SK-N-MC (cell line): ENCODE data around the gene NOVA2.

Source experiments
- DNase-seq: peaks from one replicate; pipeline ENCODE4 v3.0.0-alpha.2; 2011; ENCODE audit warnings: low read depth, low spot score
- H3K27ac ChIP-seq: fragments of 200-600 bp; sonication (generic); 2 replicates; pipeline ENCODE4 v1.5.1; 2016; ENCODE audit warnings: mixed run types
- H3K36me3 ChIP-seq: fragments of 200-600 bp; sonication (generic); 2 replicates; pipeline ENCODE4 v1.6.1; 2017; ENCODE audit warnings: antibody characterized with exemption, low read length, mixed read lengths; ENCODE audit not compliant: insufficient read depth
- H3K4me3 ChIP-seq: fragments of 200-600 bp; sonication (generic); 2 replicates; pipeline ENCODE4 v1.5.1; 2016
- H3K9ac ChIP-seq: fragments of 200-600 bp; sonication (generic); 2 replicates; pipeline ENCODE4 v1.8.0; 2017; ENCODE audit warnings: mixed run types, mixed read lengths; ENCODE audit not compliant: insufficient read length
- H3K9me3 ChIP-seq: fragments of 200-600 bp; sonication (generic); 2 replicates; pipeline ENCODE4 v1.6.1; 2017; ENCODE audit warnings: low read depth, mild to moderate bottlenecking, antibody characterized with exemption, low read length, moderate library complexity, mixed read lengths
- EZH2 ChIP-seq: fragments of 200-600 bp; sonication (generic); IDR thresholded peaks from one replicate; pipeline ENCODE4 v1.6.1; 2017; ENCODE audit warnings: antibody characterized with exemption
- FOXP2 ChIP-seq: optimal IDR thresholded peaks from 2 replicates; pipeline ENCODE3; 2011; ENCODE audit warnings: mild to moderate bottlenecking, moderate library complexity; ENCODE audit not compliant: insufficient read depth; ENCODE audit errors: extremely low read length, control extremely low read depth
- POLR2AphosphoS5 ChIP-seq: IDR thresholded peaks from 2 replicates; pipeline ENCODE4 v1.6.1; 2012; ENCODE audit warnings: mild to moderate bottlenecking, low read depth, low read length, borderline replicate concordance

The NOVA2 gene

DNA sequence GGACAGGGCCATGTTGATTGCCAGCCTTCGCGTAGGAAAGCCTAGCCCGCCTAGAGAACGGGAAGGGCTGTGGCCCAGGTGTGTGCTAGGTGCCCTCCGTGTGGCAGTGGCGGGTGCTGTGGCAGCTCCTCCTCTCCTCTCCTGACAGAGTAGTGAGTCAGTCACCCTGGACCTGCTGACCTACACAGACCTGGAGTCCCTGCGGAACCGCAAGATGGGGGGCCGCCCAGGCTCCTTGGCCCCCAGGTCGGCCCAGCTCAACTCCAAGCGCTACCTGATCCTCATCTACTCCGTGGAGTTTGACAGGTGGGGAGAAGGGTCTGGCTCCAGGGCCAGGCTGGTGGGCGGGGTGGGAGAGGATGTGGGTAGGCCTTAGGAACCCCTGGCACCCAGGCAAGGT lies 32.7 kb upstream of the NOVA2 start:
- Histone ChIP-seq H3K9me3 (no peaks in the 10 kb centered on the region), H3K27ac (no peak overlapping the region), H3K36me3 (no peaks in the 10 kb centered on the region), H3K9ac (no peak overlapping the region), H3K4me3 (no peak overlapping the region)
- no peak for DNase-seq
- TF ChIP-seq FOXP2 (no peak), POLR2AphosphoS5 (no peak), EZH2 (no peak)

DNA sequence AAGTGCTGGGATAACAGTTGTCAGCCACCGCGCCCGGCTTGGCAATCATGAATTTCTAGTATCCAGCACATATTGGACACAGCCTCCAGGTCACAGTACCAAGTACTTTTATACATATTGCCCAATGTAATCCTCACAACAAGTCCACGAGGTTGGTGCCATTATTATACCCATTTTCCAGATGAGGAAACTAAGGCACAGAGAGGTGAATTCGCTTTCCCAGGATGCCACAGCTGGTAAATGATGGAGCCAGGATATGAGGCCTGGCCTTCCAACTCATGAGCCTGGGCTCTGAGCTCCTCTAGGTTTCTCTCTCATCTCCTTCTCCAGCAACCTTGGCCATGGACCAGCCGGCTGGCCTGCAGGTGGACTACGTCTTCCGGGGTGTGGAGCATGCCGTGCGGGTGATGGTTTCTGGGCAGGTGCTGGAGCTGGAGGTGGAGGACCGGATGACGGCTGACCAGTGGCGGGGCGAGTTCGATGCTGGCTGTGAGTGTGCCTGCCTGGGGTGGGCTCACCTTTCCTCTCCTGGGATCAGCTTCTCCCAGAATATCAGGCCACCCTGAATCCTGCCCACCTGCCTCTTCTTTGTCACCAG lies 29.1 kb upstream of the NOVA2 start:
- H3K27ac ChIP-seq: no peak overlapping the region
- H3K9ac ChIP-seq: no peak overlapping the region
- H3K9me3 ChIP-seq: no peaks in the 10 kb centered on the region
- H3K36me3 ChIP-seq: no peaks in the 10 kb centered on the region
- TF ChIP-seq FOXP2: no peak
- no peak for TF ChIP-seq EZH2
- no peak for TF ChIP-seq POLR2AphosphoS5
- no peak for DNase-seq
- no peak overlapping the region for H3K4me3 ChIP-seq

DNA sequence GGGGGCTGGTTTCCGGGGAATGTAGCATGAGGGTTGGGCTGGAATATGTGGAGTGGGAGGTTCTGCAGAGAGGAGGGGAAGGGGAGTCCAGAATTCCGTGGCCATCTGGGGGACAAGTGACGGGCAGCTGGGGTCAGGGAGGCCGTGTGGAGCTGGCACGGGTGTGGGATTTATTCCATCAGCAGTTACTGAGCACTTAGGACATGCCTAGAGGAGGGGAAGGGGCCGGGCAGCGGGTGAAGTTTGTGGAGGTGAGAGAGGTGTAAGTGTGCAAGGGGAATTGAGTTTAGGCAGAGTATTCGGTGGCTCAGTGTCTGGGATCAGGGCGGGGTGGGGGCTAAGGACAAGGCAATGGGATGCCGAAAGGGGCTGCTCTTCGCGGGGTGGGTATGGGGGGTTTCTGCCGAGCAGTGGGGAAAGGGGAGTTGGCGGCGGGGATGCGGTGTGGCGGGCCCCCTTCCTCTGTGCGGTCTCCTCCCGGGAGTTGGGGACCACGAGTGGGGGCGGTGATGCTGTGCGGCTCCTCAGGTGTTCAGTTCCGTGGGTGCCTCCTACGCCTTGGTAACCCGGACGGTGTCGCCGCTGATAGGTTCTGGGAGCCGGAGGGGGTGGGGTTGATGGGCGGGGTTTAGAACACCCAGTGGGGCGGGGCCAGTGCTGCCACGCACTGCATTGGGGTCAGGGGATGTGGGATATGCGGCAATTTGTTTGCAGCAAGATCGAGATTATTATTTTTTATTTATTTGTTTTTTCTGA lies 27.0 kb upstream of the NOVA2 start:
- Histone ChIP-seq H3K36me3 (no peaks in the 10 kb centered on the region), H3K4me3 (no peak overlapping the region), H3K9me3 (no peaks in the 10 kb centered on the region), H3K27ac (no peak overlapping the region), H3K9ac (no peak overlapping the region)
- TF ChIP-seq POLR2AphosphoS5 (no peak), FOXP2 (no peak), EZH2 (no peak)
- no peak for DNase-seq

DNA sequence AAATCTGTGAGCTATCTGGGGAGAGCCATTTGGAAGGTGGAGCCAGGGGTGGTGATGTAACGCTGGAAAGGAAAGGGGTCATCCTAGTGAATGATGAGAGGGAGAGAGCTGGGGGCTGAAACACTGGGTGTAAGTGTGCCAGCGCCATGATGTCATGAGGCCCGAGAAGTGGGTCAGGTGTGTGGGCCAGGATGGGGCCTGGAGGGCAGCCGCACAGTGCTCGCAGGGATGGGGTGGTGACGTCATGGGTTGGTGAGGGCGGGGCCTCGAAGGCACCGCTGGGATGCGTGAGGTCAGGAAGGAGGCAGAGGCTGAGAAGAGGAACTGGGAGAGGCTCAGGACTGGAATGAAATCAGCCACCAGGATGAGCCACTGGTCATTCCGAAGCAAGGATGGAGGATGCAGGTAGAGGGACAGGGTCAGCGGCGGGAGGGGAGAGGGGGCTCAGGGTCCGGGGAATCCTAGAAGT lies 26.0 kb upstream of the NOVA2 start:
- no peaks in the 10 kb centered on the region for H3K9me3 ChIP-seq

DNA sequence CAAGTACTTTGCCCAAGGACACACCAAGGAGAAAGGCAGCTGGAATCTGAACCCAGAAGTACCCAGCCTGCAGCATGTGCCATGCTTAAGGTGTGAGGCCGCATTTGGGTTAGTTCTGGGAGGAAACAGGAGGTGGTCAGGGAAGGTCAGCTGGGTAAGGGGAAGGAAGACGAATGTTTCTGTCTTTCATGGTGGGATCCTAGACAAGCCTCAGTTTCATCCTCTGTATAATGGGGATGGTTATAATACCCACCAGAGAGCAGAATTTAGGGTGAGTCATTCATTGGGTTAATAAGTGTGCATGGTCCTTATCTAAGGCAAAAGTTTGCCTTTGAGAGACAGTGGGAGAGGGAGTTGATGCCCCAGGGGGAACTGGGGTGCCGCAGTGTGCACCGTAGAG lies 25.2 kb upstream of the NOVA2 start:
- Histone ChIP-seq H3K9me3 (no peaks in the 10 kb centered on the region), H3K36me3 (no peaks in the 10 kb centered on the region), H3K27ac (no peak overlapping the region), H3K4me3 (no peak overlapping the region), H3K9ac (no peak overlapping the region)
- DNase-seq: no peak
- TF ChIP-seq FOXP2: no peak
- TF ChIP-seq EZH2: no peak

More for the DNA sequence above, 26.0 kb upstream of the NOVA2 start:
- Histone ChIP-seq H3K27ac (no peak overlapping the region), H3K9ac (no peak overlapping the region), H3K36me3 (no peaks in the 10 kb centered on the region), H3K4me3 (no peak overlapping the region)
- DNase-seq: no peak
- TF ChIP-seq EZH2 (no peak), FOXP2 (no peak), POLR2AphosphoS5 (no peak)

DNA sequence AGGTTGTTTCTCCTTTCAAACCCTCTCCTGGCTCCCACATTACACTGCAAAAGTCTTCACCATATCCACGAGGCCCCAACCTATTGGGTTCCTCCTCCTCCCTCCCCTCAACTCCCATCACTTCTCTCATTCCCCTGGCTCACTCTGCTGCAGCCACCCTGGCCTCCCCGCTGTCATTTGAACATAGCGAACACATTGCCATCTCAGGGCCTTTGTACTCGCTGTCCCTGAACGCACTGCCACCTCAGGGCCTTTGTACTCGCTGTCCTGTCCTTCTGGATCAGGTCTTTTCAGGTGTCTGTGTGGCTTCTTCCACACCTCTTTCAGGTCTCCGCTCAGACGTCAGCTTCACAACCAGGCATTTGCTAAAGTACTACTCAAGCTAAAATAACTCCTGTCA lies 23.3 kb upstream of the NOVA2 start:
- Histone ChIP-seq H3K36me3 (no peaks in the 10 kb centered on the region), H3K4me3 (no peak overlapping the region), H3K9me3 (no peaks in the 10 kb centered on the region), H3K27ac (no peak overlapping the region), H3K9ac (no peak overlapping the region)
- TF ChIP-seq EZH2 (no peak), POLR2AphosphoS5 (no peak), FOXP2 (no peak)
- no peak for DNase-seq

DNA sequence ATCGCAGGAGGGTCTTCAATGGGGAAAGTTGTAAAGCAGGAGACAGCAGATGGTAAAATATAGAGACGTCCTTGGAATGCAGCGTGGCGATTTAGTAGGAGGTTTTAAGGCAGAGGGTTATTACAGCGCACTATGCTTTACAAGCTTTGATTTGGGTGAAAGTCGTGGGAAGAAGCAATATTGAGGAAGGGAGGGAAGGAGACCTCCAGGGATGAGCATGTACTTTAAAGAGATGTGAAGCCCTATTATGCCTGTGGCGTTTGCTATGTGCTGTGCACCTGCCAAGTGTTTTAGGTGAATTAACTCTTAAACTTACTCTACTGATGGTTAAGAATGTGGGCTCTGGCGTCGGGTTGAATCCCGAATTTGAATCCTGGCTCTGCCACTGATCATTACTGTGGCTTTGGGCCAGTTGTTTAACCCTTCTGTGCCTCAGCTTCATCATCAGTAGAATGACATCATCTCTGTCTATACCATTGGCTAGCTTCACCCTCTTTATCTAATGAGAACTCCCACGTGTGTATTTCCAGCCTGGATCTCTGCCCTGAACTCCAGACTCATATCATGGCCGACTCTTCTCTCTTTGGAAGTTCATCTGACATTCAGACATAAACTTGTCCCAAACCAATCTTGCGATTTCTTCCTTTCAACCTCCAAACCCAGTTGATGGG lies 22.2 kb upstream of the NOVA2 start:
- no peak for DNase-seq
- TF ChIP-seq FOXP2 (no peak), POLR2AphosphoS5 (no peak), EZH2 (no peak)
- no peaks in the 10 kb centered on the region for H3K9me3 ChIP-seq
- H3K27ac ChIP-seq: no peak overlapping the region
- peak overlapping the region; percentile 92 for H3K9ac ChIP-seq
- no peaks in the 10 kb centered on the region for H3K36me3 ChIP-seq
- H3K4me3 ChIP-seq: peak overlapping the region; percentile 95

DNA sequence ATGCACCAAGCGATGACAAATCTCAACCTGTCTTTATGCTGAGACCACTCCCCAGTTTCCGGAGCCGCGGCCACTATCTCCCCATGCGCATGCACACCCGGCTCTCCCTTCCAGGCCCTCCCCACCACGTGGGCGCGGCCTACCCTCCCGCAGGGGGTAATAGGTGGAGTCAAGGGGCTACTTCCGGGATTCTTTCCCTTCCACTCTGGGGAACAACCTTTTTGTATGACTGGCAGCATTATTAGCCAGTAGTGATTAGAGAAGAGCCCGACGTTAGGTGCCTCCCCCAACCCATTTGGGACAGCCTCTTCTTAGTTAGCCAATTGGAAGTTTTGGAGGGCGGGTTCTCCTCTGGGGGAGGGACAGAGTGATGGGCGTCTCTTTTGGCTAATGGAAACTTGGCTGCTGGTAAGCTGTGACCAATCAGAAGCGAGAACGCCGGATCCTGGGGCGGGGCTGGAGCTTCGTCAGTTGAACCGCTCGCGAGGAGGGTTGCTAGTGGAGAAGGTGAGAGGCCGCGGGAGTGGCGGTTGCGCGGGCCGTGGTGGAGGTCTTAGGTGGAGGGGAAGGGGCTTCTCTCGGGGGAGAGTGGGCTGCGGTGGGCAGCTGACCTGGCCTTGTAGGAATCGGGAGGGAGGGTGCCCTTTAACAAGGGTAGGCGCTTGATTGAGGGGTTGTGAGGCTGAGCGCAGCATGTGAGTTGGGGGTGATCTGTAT lies 21.5 kb upstream of the NOVA2 start, which contains the start of gene CCDC61:
Gene CCDC61 (plus strand): TSS at position 470 of the 717 bp plus-strand sequence. CDS start 7,552 bp downstream, outside the sequence.
- Histone ChIP-seq H3K4me3 (peak within 1 kb of the TSS; percentile 95), H3K9ac (peak within 1 kb of the TSS; percentile 92), H3K36me3 (no peaks in the 10 kb centered on the region), H3K27ac (no peak within 1 kb of the TSS), H3K9me3 (no peaks in the 10 kb centered on the region)
- DNase-seq: peak; percentile 100
- TF ChIP-seq POLR2AphosphoS5 (peak; percentile 77), FOXP2 (no peak)
